Astrocyte (in vitro differentiated cells and primary cell): ENCODE data around the gene CA10. TPM values are rescaled to one million over a fixed set of nuclear protein-coding genes. Genes with fewer than 3 reads are reported as not detected.

ENCODE experiments used
- DNase-seq: peaks from one replicate; pipeline ENCODE4 v3.0.0-alpha.2; 2010; ENCODE audit warnings: low read depth
- FAIRE-seq: peaks from 2 replicates; lab custom pipeline; 2011; peaks lifted over from hg19 to GRCh38; lab: Jason Lieb, UNC
- H2AFZ ChIP-seq: 2 replicates; pipeline ENCODE4 v1.6.0; 2012; ENCODE audit warnings: low read depth, low read length, inconsistent platforms
- H3K27ac ChIP-seq: 2 replicates; pipeline ENCODE4 v1.5.1; 2011; ENCODE audit warnings: low read depth, low read length, inconsistent platforms
- H3K27me3 ChIP-seq: 2 replicates; pipeline ENCODE4 v1.6.0; 2011; ENCODE audit warnings: low read length, inconsistent platforms; ENCODE audit not compliant: insufficient read depth
- H3K36me3 ChIP-seq: 2 replicates; pipeline ENCODE4 v1.5.1; 2011; ENCODE audit warnings: low read length, inconsistent platforms; ENCODE audit not compliant: insufficient read depth
- H3K4me1 ChIP-seq: 2 replicates; pipeline ENCODE4 v1.5.1; 2011; ENCODE audit warnings: low read length, inconsistent platforms; ENCODE audit not compliant: insufficient read depth
- H3K4me2 ChIP-seq: 2 replicates; pipeline ENCODE4 v1.6.0; 2012; ENCODE audit warnings: low read length, inconsistent platforms
- H3K4me3 ChIP-seq: 2 replicates; pipeline ENCODE4 v1.5.1; 2011; ENCODE audit warnings: low read depth, mild to moderate bottlenecking, low read length, inconsistent platforms; ENCODE audit not compliant: insufficient read depth
- H3K79me2 ChIP-seq: 2 replicates; pipeline ENCODE4 v1.6.0; 2012; ENCODE audit warnings: mild to moderate bottlenecking, low read length, inconsistent platforms; ENCODE audit not compliant: insufficient read depth
- H3K9ac ChIP-seq: 2 replicates; pipeline ENCODE4 v1.6.0; 2012; ENCODE audit warnings: mild to moderate bottlenecking, low read length, inconsistent platforms
- H3K9me3 ChIP-seq: 2 replicates; pipeline ENCODE4 v1.5.1; 2012; ENCODE audit warnings: low read depth, mild to moderate bottlenecking, low read length, inconsistent platforms; ENCODE audit not compliant: insufficient read depth
- H4K20me1 ChIP-seq: 2 replicates; pipeline ENCODE4 v1.6.0; 2012; ENCODE audit warnings: low read length, inconsistent platforms; ENCODE audit not compliant: insufficient read depth
- H3K27ac Mint-ChIP-seq: one replicate; pipeline ENCODE4 v1.8.0; 2021; ENCODE audit warnings: mild to moderate bottlenecking, mixed read lengths; ENCODE audit not compliant: unreplicated experiment
- H3K27me3 Mint-ChIP-seq: one replicate; pipeline ENCODE4 v1.8.0; 2021; ENCODE audit warnings: low read depth, mixed read lengths; ENCODE audit not compliant: unreplicated experiment
- H3K36me3 Mint-ChIP-seq: one replicate; pipeline ENCODE4 v1.8.0; 2021; ENCODE audit warnings: low read depth, mixed read lengths; ENCODE audit not compliant: unreplicated experiment
- H3K4me1 Mint-ChIP-seq: one replicate; pipeline ENCODE4 v1.8.0; 2021; ENCODE audit warnings: low read depth, mixed read lengths; ENCODE audit not compliant: unreplicated experiment
- H3K4me3 Mint-ChIP-seq: one replicate; pipeline ENCODE4 v1.8.0; 2021; ENCODE audit warnings: mild to moderate bottlenecking, moderate library complexity, mixed read lengths; ENCODE audit not compliant: unreplicated experiment
- H3K9me3 Mint-ChIP-seq: one replicate; pipeline ENCODE4 v1.8.0; 2021; ENCODE audit warnings: mild to moderate bottlenecking, mixed read lengths; ENCODE audit not compliant: unreplicated experiment
- EZH2 ChIP-seq: IDR thresholded peaks from 2 replicates; pipeline ENCODE4 v1.6.1; 2012; ENCODE audit warnings: mild to moderate bottlenecking, low read length, inconsistent platforms; ENCODE audit not compliant: insufficient read depth
- total RNA-seq: library from RNA; stranded (reverse); gene quantifications from 2 replicates; pipeline ENCODE4 v1.2.1, GENCODE V29; 2021
- TF ChIP-seq, protein P1 (sequence below): IDR thresholded peaks from 2 replicates; pipeline ENCODE4 v1.5.1; 2011; ENCODE audit warnings: low read depth, mild to moderate bottlenecking, inconsistent platforms, low read length, moderate library complexity; ENCODE audit not compliant: insufficient read depth

Gene CA10
- total RNA-seq, 1 donor from 2014 or later, result 0.43 TPM

DNA sequence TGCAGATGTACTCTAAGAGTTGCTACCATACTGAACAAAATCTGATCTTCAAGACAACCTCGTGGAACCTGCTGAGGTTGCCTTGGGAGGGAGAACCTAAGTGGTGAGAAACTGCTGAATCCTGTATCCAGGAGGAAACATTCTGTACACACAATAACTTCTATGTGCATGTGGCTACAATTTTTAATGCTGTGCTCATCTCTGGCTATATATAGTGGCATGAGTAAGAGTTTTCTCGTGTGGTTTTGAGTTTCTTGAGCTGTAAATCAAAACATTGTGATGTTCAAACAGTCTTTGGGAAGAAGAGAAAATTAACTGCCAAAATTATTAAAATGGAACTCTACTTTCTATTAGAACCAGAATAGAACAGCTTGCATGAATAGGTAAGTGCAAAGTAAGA lies 206.8 kb downstream of the CA10 start:
- no peaks in the 10 kb centered on the region for H3K9me3 ChIP-seq
- Mint-ChIP-seq H3K4me3 (no peak overlapping the region), H3K36me3 (no peaks in the 10 kb centered on the region), H3K27ac (peak overlapping the region; percentile 69), H3K27me3 (no peaks in the 10 kb centered on the region), H3K9me3 (no peaks in the 10 kb centered on the region), H3K4me1 (peaks cover 11% of the 10 kb centered on the region)
- H3K4me1 ChIP-seq, result no peaks in the 10 kb centered on the region
- H3K9ac ChIP-seq, result no peak overlapping the region
- DNase-seq (no peak), FAIRE-seq (no peak)
- H2AFZ ChIP-seq, result no peak overlapping the region
- no peaks in the 10 kb centered on the region for H3K79me2 ChIP-seq
- H3K4me2 ChIP-seq, result no peak overlapping the region
- H4K20me1 ChIP-seq, result no peaks in the 10 kb centered on the region
- TF ChIP-seq, protein P1, sequence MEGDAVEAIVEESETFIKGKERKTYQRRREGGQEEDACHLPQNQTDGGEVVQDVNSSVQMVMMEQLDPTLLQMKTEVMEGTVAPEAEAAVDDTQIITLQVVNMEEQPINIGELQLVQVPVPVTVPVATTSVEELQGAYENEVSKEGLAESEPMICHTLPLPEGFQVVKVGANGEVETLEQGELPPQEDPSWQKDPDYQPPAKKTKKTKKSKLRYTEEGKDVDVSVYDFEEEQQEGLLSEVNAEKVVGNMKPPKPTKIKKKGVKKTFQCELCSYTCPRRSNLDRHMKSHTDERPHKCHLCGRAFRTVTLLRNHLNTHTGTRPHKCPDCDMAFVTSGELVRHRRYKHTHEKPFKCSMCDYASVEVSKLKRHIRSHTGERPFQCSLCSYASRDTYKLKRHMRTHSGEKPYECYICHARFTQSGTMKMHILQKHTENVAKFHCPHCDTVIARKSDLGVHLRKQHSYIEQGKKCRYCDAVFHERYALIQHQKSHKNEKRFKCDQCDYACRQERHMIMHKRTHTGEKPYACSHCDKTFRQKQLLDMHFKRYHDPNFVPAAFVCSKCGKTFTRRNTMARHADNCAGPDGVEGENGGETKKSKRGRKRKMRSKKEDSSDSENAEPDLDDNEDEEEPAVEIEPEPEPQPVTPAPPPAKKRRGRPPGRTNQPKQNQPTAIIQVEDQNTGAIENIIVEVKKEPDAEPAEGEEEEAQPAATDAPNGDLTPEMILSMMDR, result no peak
- H3K27me3 ChIP-seq, result no peaks in the 10 kb centered on the region
- H3K27ac ChIP-seq, result no peak overlapping the region
- H3K36me3 ChIP-seq, result no peaks in the 10 kb centered on the region
- no peak overlapping the region for H3K4me3 ChIP-seq

DNA sequence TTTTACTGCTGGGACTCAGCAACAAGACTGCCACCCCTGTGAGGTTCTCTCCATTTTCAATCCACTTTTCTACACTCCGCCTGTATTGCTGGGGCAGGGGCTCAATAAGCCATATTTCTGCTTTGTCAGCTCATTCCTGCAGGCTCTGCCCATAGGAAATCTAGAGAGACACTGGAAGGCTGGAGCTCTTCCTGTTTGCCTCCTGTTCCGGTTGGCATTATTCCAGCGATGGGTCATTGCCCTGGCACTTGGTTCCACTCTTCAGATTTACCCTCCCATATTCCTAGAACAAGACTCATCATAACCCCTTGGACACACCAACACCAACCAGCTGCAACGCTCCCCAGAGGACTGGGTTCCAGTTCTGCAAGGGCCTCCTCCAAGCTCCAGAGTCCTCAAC lies 210.4 kb downstream of the CA10 start:
- no peak overlapping the region for H3K27ac Mint-ChIP-seq
- H3K9me3 ChIP-seq, result no peaks in the 10 kb centered on the region
- no peak overlapping the region for H3K4me3 Mint-ChIP-seq
- H3K9ac ChIP-seq, result no peak overlapping the region
- no peaks in the 10 kb centered on the region for H3K36me3 Mint-ChIP-seq
- H2AFZ ChIP-seq, result no peak overlapping the region
- no peak for FAIRE-seq
- H3K27ac ChIP-seq, result no peak overlapping the region
- H4K20me1 ChIP-seq, result no peaks in the 10 kb centered on the region
- TF ChIP-seq, protein P1, result no peak
- TF ChIP-seq EZH2, result no peak
- no peak overlapping the region for H3K4me3 ChIP-seq
- no peaks in the 10 kb centered on the region for H3K4me1 ChIP-seq
- no peak for DNase-seq
- H3K9me3 Mint-ChIP-seq, result no peaks in the 10 kb centered on the region
- H3K27me3 ChIP-seq, result no peaks in the 10 kb centered on the region
- H3K4me1 Mint-ChIP-seq, result peaks cover 11% of the 10 kb centered on the region
- H3K79me2 ChIP-seq, result no peaks in the 10 kb centered on the region
- no peak overlapping the region for H3K4me2 ChIP-seq
- no peaks in the 10 kb centered on the region for H3K36me3 ChIP-seq
- H3K27me3 Mint-ChIP-seq, result peaks cover 2% of the 10 kb centered on the region

DNA sequence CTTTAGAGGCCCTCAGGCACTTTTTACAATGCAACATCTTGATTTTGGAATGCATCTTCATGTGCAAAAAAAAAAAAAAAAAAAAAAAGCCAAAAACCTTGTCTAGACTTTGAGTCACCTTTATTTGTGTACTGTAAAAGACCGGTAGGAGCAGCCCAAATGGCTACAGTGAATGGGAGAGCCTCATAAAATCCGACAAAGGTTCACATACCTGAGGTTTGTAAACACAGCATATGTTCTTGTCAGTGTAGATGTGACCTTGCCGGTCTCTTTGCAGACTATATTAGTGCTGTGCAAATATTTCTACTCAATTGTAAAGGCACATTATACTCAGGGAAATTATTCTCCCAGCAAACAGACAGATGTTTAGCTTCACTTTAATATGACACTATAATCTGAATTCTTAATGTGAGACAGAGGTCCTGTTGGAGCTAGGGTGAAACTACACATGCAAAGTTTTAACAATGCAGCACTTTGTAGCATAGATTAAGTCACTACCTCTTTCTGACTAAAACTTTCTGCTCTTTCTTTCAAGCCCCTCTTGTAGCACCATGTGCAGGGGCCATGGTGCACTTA lies 211.3 kb downstream of the CA10 start:
- Histone ChIP-seq H3K9ac (no peak overlapping the region), H3K4me3 (no peak overlapping the region), H3K4me1 (no peaks in the 10 kb centered on the region), H3K79me2 (no peaks in the 10 kb centered on the region), H3K4me2 (no peak overlapping the region), H3K27me3 (no peaks in the 10 kb centered on the region), H4K20me1 (no peaks in the 10 kb centered on the region), H3K36me3 (no peaks in the 10 kb centered on the region), H3K9me3 (no peaks in the 10 kb centered on the region), H2AFZ (no peak overlapping the region), H3K27ac (no peak overlapping the region)
- no peak overlapping the region for H3K4me3 Mint-ChIP-seq
- FAIRE-seq (no peak), DNase-seq (no peak)
- H3K27ac Mint-ChIP-seq, result no peak overlapping the region
- H3K9me3 Mint-ChIP-seq, result no peaks in the 10 kb centered on the region
- H3K27me3 Mint-ChIP-seq, result peaks cover 2% of the 10 kb centered on the region
- TF ChIP-seq, protein P1, result no peak
- TF ChIP-seq EZH2, result no peak
- H3K36me3 Mint-ChIP-seq, result no peaks in the 10 kb centered on the region
- H3K4me1 Mint-ChIP-seq, result peaks cover 8% of the 10 kb centered on the region
